H9 (cell line): ENCODE measurements around the gene HAVCR1. TPM values are rescaled to one million over a fixed set of nuclear protein-coding genes. Genes with fewer than 3 reads are reported as not detected.
A peak's percentile ranks its signal among the peaks of the same experiment; 100 is the strongest.

Source experiments
- DNase-seq: peaks from one replicate; pipeline ENCODE4 v3.0.0-alpha.2; 2017
- H2AFZ ChIP-seq: one replicate; pipeline ENCODE4 v1.6.1; 2013; ENCODE audit warnings: mild to moderate bottlenecking, low read length, control low read depth, moderate library complexity
- H2AK5ac ChIP-seq: 2 replicates; pipeline ENCODE4 v1.6.1; 2013; ENCODE audit warnings: low read length, control low read depth, mixed read lengths; ENCODE audit not compliant: insufficient read length
- H2BK120ac ChIP-seq: one replicate; pipeline ENCODE4 v1.6.1; 2013; ENCODE audit warnings: low read depth, mild to moderate bottlenecking, low read length, control low read depth, inconsistent platforms; ENCODE audit not compliant: poor library complexity, severe bottlenecking
- H2BK12ac ChIP-seq: 2 replicates; pipeline ENCODE4 v1.6.1; 2013; ENCODE audit warnings: low read length, control low read depth, mixed read lengths, low read depth; ENCODE audit not compliant: insufficient read length
- H2BK15ac ChIP-seq: 2 replicates; pipeline ENCODE4 v1.6.1; 2013; ENCODE audit warnings: low read depth, low read length, control low read depth
- H2BK20ac ChIP-seq: one replicate; pipeline ENCODE4 v1.6.1; 2013; ENCODE audit warnings: low read depth, mild to moderate bottlenecking, low read length, control low read depth, inconsistent platforms; ENCODE audit not compliant: poor library complexity, severe bottlenecking
- H2BK5ac ChIP-seq: 2 replicates; pipeline ENCODE4 v1.6.1; 2013; ENCODE audit warnings: low read length, control low read depth, mixed read lengths; ENCODE audit not compliant: insufficient read length
- H3K14ac ChIP-seq: 2 replicates; pipeline ENCODE4 v1.6.1; 2013; ENCODE audit warnings: low read length, control low read depth; ENCODE audit not compliant: insufficient read depth
- H3K18ac ChIP-seq: 2 replicates; pipeline ENCODE4 v1.6.1; 2013; ENCODE audit warnings: low read depth, mild to moderate bottlenecking, mixed read lengths, low read length, control low read depth; ENCODE audit not compliant: insufficient read length
- H3K23ac ChIP-seq: 2 replicates; pipeline ENCODE4 v1.6.1; 2013; ENCODE audit warnings: low read length, control low read depth, mixed read lengths, low read depth; ENCODE audit not compliant: insufficient read length
- H3K23me2 ChIP-seq: 2 replicates; pipeline ENCODE4 v1.6.1; 2013; ENCODE audit warnings: low read depth, mild to moderate bottlenecking, mixed read lengths, low read length, control low read depth; ENCODE audit not compliant: insufficient read length, poor library complexity, severe bottlenecking
- H3K27ac ChIP-seq: 2 replicates; pipeline ENCODE4 v1.5.1; 2013; ENCODE audit warnings: low read length, control low read depth, mixed read lengths, low read depth; ENCODE audit not compliant: insufficient read length
- H3K27me3 ChIP-seq: 2 replicates; pipeline ENCODE4 v1.6.1; 2013; ENCODE audit warnings: low read length, control low read depth, inconsistent platforms; ENCODE audit not compliant: insufficient read depth
- H3K4ac ChIP-seq: 2 replicates; pipeline ENCODE4 v1.6.1; 2013; ENCODE audit warnings: low read depth, mild to moderate bottlenecking, control low read depth, inconsistent platforms, low read length, moderate library complexity
- H3K4me1 ChIP-seq: 2 replicates; pipeline ENCODE4 v1.6.1; 2013; ENCODE audit warnings: low read length, control low read depth, inconsistent platforms; ENCODE audit not compliant: insufficient read depth
- H3K4me2 ChIP-seq: 2 replicates; pipeline ENCODE4 v1.6.1; 2013; ENCODE audit warnings: low read length, control low read depth, mixed read lengths; ENCODE audit not compliant: insufficient read length, insufficient read depth
- H3K56ac ChIP-seq: 2 replicates; pipeline ENCODE4 v1.6.1; 2013; ENCODE audit warnings: low read depth, mild to moderate bottlenecking, mixed read lengths, low read length, control low read depth; ENCODE audit not compliant: insufficient read length
- H3K79me1 ChIP-seq: 2 replicates; pipeline ENCODE4 v1.6.1; 2013; ENCODE audit warnings: low read depth, mild to moderate bottlenecking, moderate library complexity, low read length, control low read depth, inconsistent platforms; ENCODE audit not compliant: insufficient read depth, poor library complexity, severe bottlenecking
- H3K79me2 ChIP-seq: 2 replicates; pipeline ENCODE4 v1.6.1; 2013; ENCODE audit warnings: low read length, control low read depth, inconsistent platforms; ENCODE audit not compliant: insufficient read depth
- H3K9ac ChIP-seq: 2 replicates; pipeline ENCODE4 v1.6.1; 2013; ENCODE audit warnings: low read length, control low read depth, mixed read lengths; ENCODE audit not compliant: insufficient read length; ENCODE audit errors: extremely low read depth
- H3K9me3 ChIP-seq: one replicate; pipeline ENCODE4 v1.6.1; 2013; ENCODE audit warnings: low read depth, low read length, inconsistent platforms; ENCODE audit not compliant: control insufficient read depth
- H3T11ph ChIP-seq: one replicate; pipeline ENCODE4 v1.6.1; 2013; ENCODE audit warnings: mild to moderate bottlenecking, low read length, control low read depth, inconsistent platforms
- H4K20me1 ChIP-seq: one replicate; pipeline ENCODE4 v1.6.1; 2013; ENCODE audit not compliant: control insufficient read depth, insufficient read length, insufficient read depth
- H4K5ac ChIP-seq: 2 replicates; pipeline ENCODE4 v1.6.1; 2013; ENCODE audit warnings: low read depth, mild to moderate bottlenecking, mixed read lengths, low read length, control low read depth; ENCODE audit not compliant: insufficient read length
- H4K8ac ChIP-seq: replicated peaks from 2 replicates; pipeline ENCODE4 v1.6.1; 2013; ENCODE audit warnings: low read length, control low read depth, mixed read lengths, low read depth; ENCODE audit not compliant: insufficient read length
- H4K91ac ChIP-seq: 2 replicates; pipeline ENCODE4 v1.6.1; 2013; ENCODE audit warnings: low read depth, mild to moderate bottlenecking, moderate library complexity, mixed read lengths, low read length, control low read depth; ENCODE audit not compliant: insufficient read length
- H3K27ac Mint-ChIP-seq, 3 experiments: 2 replicates in 2 of 3; 3 replicates in 1 of 3; pipeline ENCODE4 v1.8.0; 2020 to 2021; ENCODE audit warnings: mixed read lengths in 3 of 3, mild to moderate bottlenecking in 1 of 3, moderate library complexity in 1 of 3
- H3K27me3 Mint-ChIP-seq: 2 replicates; pipeline ENCODE4 v1.8.0; 2021; ENCODE audit warnings: low read depth, mild to moderate bottlenecking, moderate library complexity, mixed read lengths
- H3K36me3 Mint-ChIP-seq, 3 experiments: 2 replicates in 2 of 3; 3 replicates in 1 of 3; pipeline ENCODE4 v1.8.0; 2020 to 2021; ENCODE audit warnings: low read depth in 3 of 3, mixed read lengths in 3 of 3; ENCODE audit not compliant: insufficient read depth in 1 of 3
- H3K4me1 Mint-ChIP-seq, 2 experiments: 2 replicates each; pipeline ENCODE4 v1.8.0; 2020; ENCODE audit warnings: mixed read lengths in 2 of 2
- H3K4me3 Mint-ChIP-seq, 2 experiments: 2 replicates in 1 of 2; 3 replicates in 1 of 2; pipeline ENCODE4 v1.8.0; 2020 to 2021; ENCODE audit warnings: mild to moderate bottlenecking in 2 of 2, mixed read lengths in 2 of 2, moderate library complexity in 1 of 2
- H3K9me3 Mint-ChIP-seq, 2 experiments: 2 replicates in 1 of 2; 3 replicates in 1 of 2; pipeline ENCODE4 v1.8.0; 2020; ENCODE audit warnings: mild to moderate bottlenecking in 2 of 2, mixed read lengths in 2 of 2, moderate library complexity in 1 of 2
- CTCF ChIP-seq: fragments of 200-600 bp; sonication (generic); conservative IDR thresholded peaks from 3 replicates; pipeline ENCODE4 v1.8.0; 2021; ENCODE audit warnings: antibody characterized with exemption, mild to moderate bottlenecking
- WGBS: extraction: QIAGEN DNeasy Blood & Tissue Kit; methylation state at CpG from one replicate; pipeline ENCODE4 v1.1.7; 2013; ENCODE audit warnings: missing lambda C conversion rate, low lambda C conversion rate, mixed read lengths; ENCODE audit not compliant: insufficient read length; ENCODE audit errors: extremely low coverage; 5-methylcytosine and 5-hydroxymethylcytosine counted together
- total RNA-seq: library from RNA; stranded (reverse); gene quantifications from 2 replicates; pipeline ENCODE4 v1.2.1, GENCODE V29; 2021

Gene HAVCR1
- total RNA-seq, 1 experiment from 2014 or later = not detected

GRCh38 chr5:157051604-157052245, 7.2 kb downstream of the HAVCR1 start:
- Histone ChIP-seq H3K79me2 (no peaks in the 10 kb centered on the region), H3K56ac (no peak overlapping the region), H4K91ac (no peak overlapping the region), H2AFZ (no peak overlapping the region), H3K4me1 (0 out of 2 replicates have a peak, but pooled peaks cover 5% of the 10 kb centered on the region), H2BK120ac (no peak overlapping the region), H3K27me3 (no peaks in the 10 kb centered on the region), H4K20me1 (no peaks in the 10 kb centered on the region), H4K8ac (no peak overlapping the region), H3K4ac (no peak overlapping the region), H2BK15ac (no peak overlapping the region), H3K23ac (no peak overlapping the region), H2AK5ac (no peak overlapping the region), H3K27ac (no peak overlapping the region), H3K79me1 (no peaks in the 10 kb centered on the region), H3K4me2 (no peak overlapping the region), H3K14ac (no peak overlapping the region), H2BK20ac (no peak overlapping the region), H2BK5ac (no peak overlapping the region), H3T11ph (no peak overlapping the region), H4K5ac (no peak overlapping the region), H2BK12ac (no peak overlapping the region), H3K9ac (no peak overlapping the region), H3K23me2 (no peaks in the 10 kb centered on the region), H3K18ac (no peak overlapping the region), H3K9me3 (no peaks in the 10 kb centered on the region)
- DNase-seq = no peak
- H3K27ac Mint-ChIP-seq = peak overlapping the region in 1 of 3 experiments; percentile 50; a peak in 2 of 7 replicates
- H3K4me3 Mint-ChIP-seq = no peak overlapping the region
- H3K27me3 Mint-ChIP-seq = no peaks in the 10 kb centered on the region
- H3K9me3 Mint-ChIP-seq = no peaks in the 10 kb centered on the region; a peak in 1 of 5 replicates
- no CpG with 5 or more reads among the region's 7 CpGs for WGBS
- H3K36me3 Mint-ChIP-seq = no peaks in the 10 kb centered on the region; a peak in 1 of 7 replicates
- peaks cover 9 to 14% of the 10 kb centered on the region in 2 experiments for H3K4me1 Mint-ChIP-seq
- no peak for TF ChIP-seq CTCF
